ENCODE data around the gene TMC5. TPM values are rescaled to one million over a fixed set of nuclear protein-coding genes. Genes with fewer than 3 reads are reported as not detected.
A peak's percentile ranks its signal among the peaks of the same experiment; 100 is the strongest.

The TMC5 gene
- total and polyA plus RNA-seq, 2 donors (not counting 3 experiments of a cell fraction or from before 2014, with no cell fraction given) = not detected

DNA sequence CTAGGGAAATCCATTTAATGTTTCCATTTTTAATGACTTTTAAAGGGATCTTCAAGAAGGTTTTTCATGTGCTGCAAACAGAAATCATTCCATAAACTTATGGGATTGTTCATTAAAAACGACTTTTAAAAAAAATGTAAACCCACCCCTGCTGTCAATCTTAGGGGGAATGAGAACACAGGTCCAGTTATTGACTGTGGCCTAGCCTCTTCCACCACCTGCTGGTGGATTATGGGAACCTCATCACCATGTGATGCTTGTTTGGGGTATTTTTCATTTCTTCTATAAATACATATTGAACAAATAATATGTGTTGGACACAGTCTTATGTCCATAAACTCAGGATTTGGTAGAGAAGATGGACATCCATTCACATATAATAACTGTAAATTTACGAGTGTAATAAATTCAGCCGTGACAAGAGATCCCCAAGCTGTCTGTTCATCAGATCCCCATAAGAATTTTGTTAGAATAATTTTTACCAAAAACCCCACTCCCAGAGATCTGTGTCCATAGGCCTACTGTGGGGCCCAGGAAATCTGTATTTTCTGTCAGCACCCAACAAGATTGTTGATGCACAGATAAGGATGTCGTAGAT lies 42.0 kb upstream of the TMC5 start:
- no peaks in the 10 kb centered on the region for H4K20me1 ChIP-seq (replicated peaks; ENCODE audit: control insufficient read depth, extremely low read depth, insufficient read depth, low read length)
- dilution Hi-C loops (cut with MboI; ENCODE audit: extremely low pct_ligation_motif_present, low sequenced_read_pairs) = no loop called here
- peaks cover 0 to 3% of the 10 kb centered on the region in 2 experiments for H3K27me3 ChIP-seq (ENCODE audit: control insufficient read depth in 2 of 2, insufficient read depth in 2 of 2, low read length in 2 of 2)
- no peaks in the 10 kb centered on the region for H3K36me3 ChIP-seq (ENCODE audit: control insufficient read depth in 2 of 2, extremely low read depth in 1 of 2, insufficient read depth in 2 of 2, low read length in 2 of 2)
- no peaks in the 10 kb centered on the region for H3K4me1 ChIP-seq (ENCODE audit: control insufficient read depth, extremely low read depth, insufficient read depth, low read length)
- no peak overlapping the region for H3K27ac ChIP-seq (ENCODE audit: insufficient read depth, low read depth, low read length)
- no peaks in the 10 kb centered on the region for H3K9me3 ChIP-seq (replicated peaks; ENCODE audit: control insufficient read depth, insufficient read depth, low read length)
- peak; percentile 56 for FAIRE-seq
- no peak for TF ChIP-seq FOS (IDR thresholded peaks at IDR 0.05; ENCODE audit: borderline replicate concordance, insufficient read depth, low read length)
- TF ChIP-seq GATA2 (IDR thresholded peaks at IDR 0.05; ENCODE audit: insufficient read depth, insufficient read length, low read depth, low read length) = no peak
- TF ChIP-seq, protein P1, sequence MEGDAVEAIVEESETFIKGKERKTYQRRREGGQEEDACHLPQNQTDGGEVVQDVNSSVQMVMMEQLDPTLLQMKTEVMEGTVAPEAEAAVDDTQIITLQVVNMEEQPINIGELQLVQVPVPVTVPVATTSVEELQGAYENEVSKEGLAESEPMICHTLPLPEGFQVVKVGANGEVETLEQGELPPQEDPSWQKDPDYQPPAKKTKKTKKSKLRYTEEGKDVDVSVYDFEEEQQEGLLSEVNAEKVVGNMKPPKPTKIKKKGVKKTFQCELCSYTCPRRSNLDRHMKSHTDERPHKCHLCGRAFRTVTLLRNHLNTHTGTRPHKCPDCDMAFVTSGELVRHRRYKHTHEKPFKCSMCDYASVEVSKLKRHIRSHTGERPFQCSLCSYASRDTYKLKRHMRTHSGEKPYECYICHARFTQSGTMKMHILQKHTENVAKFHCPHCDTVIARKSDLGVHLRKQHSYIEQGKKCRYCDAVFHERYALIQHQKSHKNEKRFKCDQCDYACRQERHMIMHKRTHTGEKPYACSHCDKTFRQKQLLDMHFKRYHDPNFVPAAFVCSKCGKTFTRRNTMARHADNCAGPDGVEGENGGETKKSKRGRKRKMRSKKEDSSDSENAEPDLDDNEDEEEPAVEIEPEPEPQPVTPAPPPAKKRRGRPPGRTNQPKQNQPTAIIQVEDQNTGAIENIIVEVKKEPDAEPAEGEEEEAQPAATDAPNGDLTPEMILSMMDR (IDR thresholded peaks at IDR 0.05; ENCODE audit: extremely low read depth in 1 of 2, insufficient read depth in 1 of 2, low read depth in 1 of 2, low read length in 2 of 2) = peak; percentile 59 to 67
- TF ChIP-seq JUN (IDR thresholded peaks at IDR 0.05; ENCODE audit: borderline replicate concordance, insufficient read depth, insufficient read length, low read depth) = no peak
- peak; percentile 71 for DNase-seq (ENCODE audit: low read depth, low spot score)
- no TSS peak for BruUV-seq (replicated peaks)
- H3K79me2 ChIP-seq (ENCODE audit: control insufficient read depth, insufficient read depth, low read length) = no peaks in the 10 kb centered on the region
- no peak overlapping the region for H3K9ac ChIP-seq (replicated peaks; ENCODE audit: extremely low read depth, insufficient read depth, low read length)
- no peak overlapping the region for H3K4me3 ChIP-seq (replicated peaks in 1 of 3; ENCODE audit: insufficient read depth in 1 of 3, low read depth in 1 of 3, low read length in 3 of 3)
- no peaks in the 10 kb centered on the region for H3K9me1 ChIP-seq (replicated peaks; ENCODE audit: control insufficient read depth, extremely low read depth, insufficient read depth, low read length)
- CTCF ChIA-PET = interaction anchor here (0.7 to 4.0 kb wide), 3 partner anchors 21 to 290 kb away, joined by 3 to 28 read pairs (median 7); no protein-coding TSS in a partner anchor
- POLR2A ChIA-PET = no interaction called here
- H3K4me2 ChIP-seq (ENCODE audit: insufficient read depth, low read length) = no peak overlapping the region
- H2AFZ ChIP-seq (ENCODE audit: low read depth, low read length) = no peak overlapping the region
- intact Hi-C loops (cut with micrococcal nuclease) = loop anchor here (1.0 to 5.0 kb wide), 5 partner anchors 208 to 408 kb away; partner anchors contain the start of gene TMC7
